H1 (cell line): Measurements from ENCODE around the gene HS6ST1. TPM values are rescaled to one million over a fixed set of nuclear protein-coding genes. Genes with fewer than 3 reads are reported as not detected.
A peak's percentile ranks its signal among the peaks of the same experiment; 100 is the strongest.

ENCODE experiments used
- CTCF ChIA-PET: fragments of 300-600 bp; sonication (Branson Sonifier 250); formaldehyde crosslinking; loops from one replicate; lab custom pipeline; 2021; ENCODE audit not compliant: partially characterized antibody; lab: Charles Lee
- POLR2A ChIA-PET: fragments of 300-600 bp; sonication (Branson Sonifier 250); formaldehyde crosslinking; loops from one replicate; lab custom pipeline; 2021; ENCODE audit warnings: inconsistent platforms; ENCODE audit not compliant: partially characterized antibody; lab: Charles Lee
- DNase-seq, 2 experiments: peaks; one replicate each; pipeline versions ENCODE4 v3.0.0 to v3.0.0-alpha.2; 2010 to 2022; ENCODE audit warnings: low spot score in 2 of 2, low read depth in 1 of 2, mixed read lengths in 1 of 2
- FAIRE-seq: peaks from 2 replicates; lab custom pipeline; 2011; peaks lifted over from hg19 to GRCh38; lab: Jason Lieb, UNC
- H2AFZ ChIP-seq: 2 replicates; pipeline ENCODE4 v1.8.1; 2012; ENCODE audit warnings: low read length, inconsistent platforms
- H2AK5ac ChIP-seq: 2 replicates; pipeline ENCODE4 v1.6.1; 2013; ENCODE audit warnings: low read depth, low read length
- H2BK120ac ChIP-seq: replicated peaks from 2 replicates; pipeline ENCODE3; 2013; ENCODE audit warnings: low read depth, low read length, inconsistent platforms
- H2BK12ac ChIP-seq: 2 replicates; pipeline ENCODE4 v1.6.1; 2013; ENCODE audit warnings: low read depth, low read length
- H2BK15ac ChIP-seq: 2 replicates; pipeline ENCODE4 v1.6.1; 2013; ENCODE audit warnings: low read length
- H2BK20ac ChIP-seq: 2 replicates; pipeline ENCODE4 v1.6.1; 2013; ENCODE audit warnings: low read length
- H2BK5ac ChIP-seq: 2 replicates; pipeline ENCODE4 v1.6.1; 2013; ENCODE audit warnings: low read depth, low read length
- H3K14ac ChIP-seq: 2 replicates; pipeline ENCODE4 v1.6.1; 2013; ENCODE audit warnings: inconsistent platforms; ENCODE audit not compliant: insufficient read length
- H3K18ac ChIP-seq: 2 replicates; pipeline ENCODE4 v1.6.1; 2013; ENCODE audit warnings: low read length; ENCODE audit errors: extremely low read depth
- H3K23ac ChIP-seq: 2 replicates; pipeline ENCODE4 v1.6.1; 2013; ENCODE audit warnings: inconsistent platforms; ENCODE audit not compliant: insufficient read length
- H3K23me2 ChIP-seq: 2 replicates; pipeline ENCODE4 v1.6.1; 2013; ENCODE audit warnings: low read depth, low read length
- H3K27ac ChIP-seq: 2 replicates; pipeline ENCODE4 v1.6.1; 2011; ENCODE audit warnings: low read depth, low read length, inconsistent platforms
- H3K27me3 ChIP-seq, 4 experiments: replicated peaks in 1 of 4; 1 replicate in 1 of 4; 2 replicates in 3 of 4; pipeline versions ENCODE4 v1.6.1 to v1.8.1; 2011 to 2013; ENCODE audit warnings: low read length in 3 of 4, mild to moderate bottlenecking in 3 of 4, inconsistent platforms in 2 of 4, mixed read lengths in 2 of 4, moderate library complexity in 1 of 4; ENCODE audit not compliant: control insufficient read depth in 3 of 4, insufficient read depth in 3 of 4; ENCODE audit errors: extremely low read depth in 1 of 4
- H3K36me3 ChIP-seq, 4 experiments: 2 replicates each; pipeline versions ENCODE4 v1.6.1 to v1.8.1; 2011 to 2013; ENCODE audit warnings: mild to moderate bottlenecking in 4 of 4, low read length in 3 of 4, moderate library complexity in 2 of 4, control low read depth in 1 of 4, inconsistent platforms in 1 of 4; ENCODE audit not compliant: insufficient read depth in 4 of 4, control insufficient read depth in 2 of 4
- H3K4ac ChIP-seq: replicated peaks from 2 replicates; pipeline ENCODE3; 2013; ENCODE audit warnings: low read length, low read depth, mixed read lengths, inconsistent platforms; ENCODE audit not compliant: insufficient read length
- H3K4me1 ChIP-seq, 4 experiments: replicated peaks in 1 of 4; 1 replicate in 1 of 4; 2 replicates in 3 of 4; pipeline versions ENCODE4 v1.6.1 to v1.8.1; 2011 to 2013; ENCODE audit warnings: low read length in 3 of 4, inconsistent platforms in 2 of 4, mixed read lengths in 1 of 4; ENCODE audit not compliant: insufficient read depth in 4 of 4, control insufficient read depth in 3 of 4
- H3K4me2 ChIP-seq, 2 experiments: 2 replicates each; pipeline versions ENCODE4 v1.6.1 to v1.8.1; 2011 to 2013; ENCODE audit warnings: low read depth in 2 of 2, low read length in 2 of 2, control low read depth in 1 of 2, inconsistent platforms in 1 of 2, mild to moderate bottlenecking in 1 of 2; ENCODE audit not compliant: insufficient read depth in 1 of 2
- H3K4me3 ChIP-seq, 4 experiments: fragments of 200-600, 300-600 bp in 1 of 4; sonication (generic), shearing (Covaris generic), sonication (Bioruptor Twin) in 1 of 4; 2 replicates each; pipeline versions ENCODE4 v1.5.1 to v1.8.1; 2011 to 2016; ENCODE audit warnings: low read length in 4 of 4, low read depth in 3 of 4, control low read depth in 2 of 4, inconsistent platforms in 2 of 4, mild to moderate bottlenecking in 2 of 4, mixed read lengths in 1 of 4, moderate library complexity in 1 of 4; ENCODE audit not compliant: insufficient read depth in 2 of 4; ENCODE audit errors: extremely low read depth in 1 of 4
- H3K56ac ChIP-seq: replicated peaks from 2 replicates; pipeline ENCODE3; 2013; ENCODE audit warnings: low read depth, mild to moderate bottlenecking, mixed read lengths, low read length, inconsistent platforms; ENCODE audit not compliant: insufficient read length
- H3K79me1 ChIP-seq: 2 replicates; pipeline ENCODE4 v1.6.1; 2013; ENCODE audit warnings: low read depth, low read length, control low read depth
- H3K79me2 ChIP-seq, 2 experiments: 2 replicates each; pipeline versions ENCODE4 v1.6.1 to v1.8.1; 2012 to 2013; ENCODE audit warnings: low read length in 2 of 2, mild to moderate bottlenecking in 2 of 2, inconsistent platforms in 1 of 2; ENCODE audit not compliant: insufficient read depth in 2 of 2, control insufficient read depth in 1 of 2
- H3K9ac ChIP-seq, 4 experiments: replicated peaks in 1 of 4; 1 replicate in 1 of 4; 2 replicates in 3 of 4; pipeline versions ENCODE4 v1.6.1 to v1.8.1; 2011 to 2013; ENCODE audit warnings: low read depth in 3 of 4, low read length in 3 of 4, control low read depth in 2 of 4, mild to moderate bottlenecking in 2 of 4, moderate library complexity in 2 of 4, inconsistent platforms in 1 of 4; ENCODE audit errors: extremely low read depth in 1 of 4
- H3K9me3 ChIP-seq, 2 experiments: 2 replicates each; pipeline versions ENCODE4 v1.6.1 to v1.8.1; 2012 to 2013; ENCODE audit warnings: mild to moderate bottlenecking in 2 of 2, moderate library complexity in 2 of 2, control low read depth in 1 of 2, inconsistent platforms in 1 of 2, low read depth in 1 of 2, low read length in 1 of 2, mixed read lengths in 1 of 2; ENCODE audit not compliant: insufficient read depth in 2 of 2
- H4K20me1 ChIP-seq, 2 experiments: replicated peaks in 1 of 2; 2 replicates each; pipeline versions ENCODE3 to v1.8.1; 2011 to 2013; ENCODE audit warnings: inconsistent platforms in 2 of 2, low read length in 2 of 2, mild to moderate bottlenecking in 1 of 2; ENCODE audit not compliant: insufficient read depth in 2 of 2, control insufficient read depth in 1 of 2
- H4K5ac ChIP-seq: 2 replicates; pipeline ENCODE4 v1.6.1; 2013; ENCODE audit warnings: low read length, low read depth, mixed read lengths, inconsistent platforms; ENCODE audit not compliant: insufficient read length
- H4K8ac ChIP-seq: 2 replicates; pipeline ENCODE4 v1.8.0; 2013; ENCODE audit warnings: mild to moderate bottlenecking, moderate library complexity, low read length, inconsistent platforms; ENCODE audit not compliant: insufficient read depth; ENCODE audit errors: extremely low read depth
- H4K91ac ChIP-seq: replicated peaks from 2 replicates; pipeline ENCODE3; 2013; ENCODE audit warnings: low read length, mixed read lengths, inconsistent platforms; ENCODE audit not compliant: insufficient read length
- JUND ChIP-seq: IDR thresholded peaks from 2 replicates; pipeline ENCODE4 v1.6.1; 2011; ENCODE audit warnings: mild to moderate bottlenecking, improper control_type of control experiment, low read length
- RBBP5 ChIP-seq: IDR thresholded peaks from 2 replicates; pipeline ENCODE4 v1.7.1; 2012; ENCODE audit warnings: low read depth, mild to moderate bottlenecking, inconsistent platforms, low read length, moderate library complexity, borderline replicate concordance
- WGBS, 2 experiments: shearing (Covaris generic) in 1 of 2; methylation state at CpG; one replicate each; pipeline versions ENCODE4 v1.1.6 to v1.1.7; 2013 to 2015; ENCODE audit warnings: low lambda C conversion rate in 2 of 2, mixed read lengths in 2 of 2, inconsistent platforms in 1 of 2, low coverage in 1 of 2, missing lambda C conversion rate in 1 of 2; ENCODE audit not compliant: insufficient replicate concordance in 2 of 2, insufficient coverage in 1 of 2, insufficient read length in 1 of 2; ENCODE audit errors: extremely low coverage in 1 of 2, missing lambda C conversion rate in 1 of 2; 5-methylcytosine and 5-hydroxymethylcytosine counted together
- polyA plus RNA-seq, 7 experiments: library from polyadenylated mRNA; depleted of rRNA in 3 of 7; stranded (reverse) in 5 of 7; unstranded in 2 of 7; fragments of >200 nt in 5 of 7; fragments of 200-250 nt in 2 of 7; gene quantifications; 1 replicate in 5 of 7; 2 replicates in 1 of 7; 4 replicates in 1 of 7; pipeline versions ENCODE4 v1.2.1 to v1.2.3, GENCODE V29; 2011 to 2013; ENCODE audit warnings: missing spikeins in 2 of 7, mixed read lengths in 2 of 7
- total RNA-seq: library from RNA; stranded (reverse); fragmentation: NEBNext Ultra II Directional; extraction: Animal tissue kit (Norgen Biotek cat#: 25700); gene quantifications from 2 replicates; pipeline ENCODE4 v1.2.1, GENCODE V29; 2021

HS6ST1 gene
- total and polyA plus RNA-seq, 2 of the 8 experiments (the other 6 are each of a cell fraction or from before 2014, with no cell fraction given): 37.4 to 74.6 TPM

DNA sequence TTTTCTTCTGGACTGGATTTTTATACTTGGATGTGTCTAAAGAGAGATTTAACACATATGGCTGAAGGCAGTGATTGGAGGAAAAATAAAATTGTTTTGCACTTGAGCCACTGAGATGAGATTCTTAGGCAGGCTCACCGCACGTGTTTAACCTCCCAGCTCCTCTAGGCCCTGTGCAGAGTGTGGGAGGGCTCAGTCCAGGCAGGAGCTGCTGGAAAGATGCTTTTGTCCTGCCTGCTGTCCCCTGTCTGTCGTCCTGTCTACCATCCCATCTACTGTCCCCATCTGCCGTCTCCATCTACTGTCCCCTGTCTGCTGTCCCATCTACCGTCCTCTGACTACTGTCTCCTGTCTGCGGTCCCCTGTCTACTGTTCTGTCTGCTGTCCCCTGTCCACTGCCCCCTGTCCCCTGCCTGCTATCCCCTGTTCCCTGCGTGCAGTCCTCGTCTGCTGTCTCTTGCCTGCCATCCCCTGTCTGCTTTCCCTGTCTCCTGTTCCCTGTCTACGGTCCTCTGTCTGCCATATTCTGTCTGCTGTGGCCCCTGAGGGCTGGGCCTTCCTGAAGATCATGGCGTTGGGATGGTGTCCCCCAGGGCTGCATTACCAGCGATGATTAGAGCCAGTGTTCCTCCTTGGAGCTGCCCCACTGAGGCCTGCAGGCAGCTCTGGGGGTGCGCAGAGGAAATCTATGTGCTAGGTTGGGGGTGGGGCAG, 43.7 kb upstream of the HS6ST1 start:
- CTCF ChIA-PET: interaction anchor here (0.6 to 2.1 kb wide), 8 partner anchors 9 to 168 kb away, joined by 3 to 8 read pairs (median 3); no protein-coding TSS in a partner anchor
- H4K8ac ChIP-seq: peak overlapping the region; percentile 91
- peak overlapping the region; percentile 100 for H2BK12ac ChIP-seq
- H3K27ac ChIP-seq: peak overlapping the region; percentile 85
- H3K9ac ChIP-seq: peak overlapping the region in 2 of 4 experiments; percentile 21 to 42; a peak in 2 of 7 replicates
- peak overlapping the region; percentile 82 for H3K14ac ChIP-seq
- H2BK15ac ChIP-seq: peak overlapping the region; percentile 90; the same call in 1 of the 2 replicates
- H3K27me3 ChIP-seq: no peaks in the 10 kb centered on the region; a peak in 1 of 7 replicates
- WGBS, 2 experiments: 66% methylated on average over 12 of the region's 12 CpGs; no CpG with 5 or more reads in 1 of the 2 experiments
- no peaks in the 10 kb centered on the region for H3K79me1 ChIP-seq
- no peaks in the 10 kb centered on the region for H3K79me2 ChIP-seq
- peak overlapping the region; percentile 99 for H2BK120ac ChIP-seq
- no peak for FAIRE-seq
- H2AFZ ChIP-seq: 0 out of 2 replicates have a peak overlapping the region, but pooled peaks have one; percentile 15
- H4K5ac ChIP-seq: peak overlapping the region; percentile 91
- H3K9me3 ChIP-seq: no peaks in the 10 kb centered on the region
- peak overlapping the region; percentile 100 for H2BK20ac ChIP-seq
- peak overlapping the region; percentile 88 for H3K56ac ChIP-seq
- peak overlapping the region; percentile 99 for H3K18ac ChIP-seq
- peak overlapping the region; percentile 97 for H3K4ac ChIP-seq
- DNase-seq: no peak
- peak overlapping the region; percentile 100 for H2BK5ac ChIP-seq
- H3K23me2 ChIP-seq: no peaks in the 10 kb centered on the region
- no peak overlapping the region for H3K23ac ChIP-seq
- H3K4me2 ChIP-seq: peak overlapping the region; percentile 57 to 64
- no peaks in the 10 kb centered on the region for H3K36me3 ChIP-seq
- TF ChIP-seq RBBP5 (peak; percentile 76; the same call in 1 of the 2 replicates), JUND (no peak)
- H3K4me1 ChIP-seq: peaks cover 6 to 25% (median 19%) of the 10 kb centered on the region in 4 experiments
- H2AK5ac ChIP-seq: peak overlapping the region; percentile 100
- H4K91ac ChIP-seq: peak overlapping the region; percentile 100
- POLR2A ChIA-PET: interaction anchor here (1.1 to 2.7 kb wide), 4 partner anchors 14 to 277 kb away, joined by 3 to 12 read pairs (median 4); no protein-coding TSS in a partner anchor
- no peak overlapping the region; a peak in 1 of 8 replicates for H3K4me3 ChIP-seq
- no peaks in the 10 kb centered on the region for H4K20me1 ChIP-seq
